ENCODE data around the gene GCLC.

DNA sequence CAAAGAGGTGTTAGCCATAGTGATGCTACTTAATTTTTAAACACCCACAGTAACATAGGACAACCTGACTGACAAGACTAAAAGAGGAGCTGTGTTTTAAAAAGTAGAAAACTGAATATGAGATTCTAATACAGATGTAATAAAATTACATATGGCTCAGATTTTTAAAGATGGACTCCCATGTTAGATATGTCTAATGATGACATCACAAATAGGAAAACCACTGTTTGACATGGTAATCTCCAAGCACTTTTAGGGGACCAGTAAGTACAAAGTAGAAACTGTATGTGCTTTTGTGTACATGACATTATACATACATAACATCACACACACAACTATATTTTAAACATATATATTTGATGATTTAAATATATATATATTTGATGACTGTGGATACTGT lies 16.8 kb downstream of the GCLC start:
- TF ChIP-seq EZH2 (IDR thresholded peaks at IDR 0.05; ENCODE audit: borderline replicate concordance, low read depth, low read length, poor library complexity, severe bottlenecking), result no peak
- TF ChIP-seq, protein P1, sequence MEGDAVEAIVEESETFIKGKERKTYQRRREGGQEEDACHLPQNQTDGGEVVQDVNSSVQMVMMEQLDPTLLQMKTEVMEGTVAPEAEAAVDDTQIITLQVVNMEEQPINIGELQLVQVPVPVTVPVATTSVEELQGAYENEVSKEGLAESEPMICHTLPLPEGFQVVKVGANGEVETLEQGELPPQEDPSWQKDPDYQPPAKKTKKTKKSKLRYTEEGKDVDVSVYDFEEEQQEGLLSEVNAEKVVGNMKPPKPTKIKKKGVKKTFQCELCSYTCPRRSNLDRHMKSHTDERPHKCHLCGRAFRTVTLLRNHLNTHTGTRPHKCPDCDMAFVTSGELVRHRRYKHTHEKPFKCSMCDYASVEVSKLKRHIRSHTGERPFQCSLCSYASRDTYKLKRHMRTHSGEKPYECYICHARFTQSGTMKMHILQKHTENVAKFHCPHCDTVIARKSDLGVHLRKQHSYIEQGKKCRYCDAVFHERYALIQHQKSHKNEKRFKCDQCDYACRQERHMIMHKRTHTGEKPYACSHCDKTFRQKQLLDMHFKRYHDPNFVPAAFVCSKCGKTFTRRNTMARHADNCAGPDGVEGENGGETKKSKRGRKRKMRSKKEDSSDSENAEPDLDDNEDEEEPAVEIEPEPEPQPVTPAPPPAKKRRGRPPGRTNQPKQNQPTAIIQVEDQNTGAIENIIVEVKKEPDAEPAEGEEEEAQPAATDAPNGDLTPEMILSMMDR (conservative IDR thresholded peaks at IDR 0.05; ENCODE audit: low read depth, low read length), result no peak

Data from A673 (cell line).